C1 segment of cervical spinal cord (tissue), 14 donors: ENCODE data around the gene AFF2.

Source experiments
- DNase-seq, 14 donors: peaks; one replicate each; lab custom pipeline; 2025; lab: John Stamatoyannopoulos, UW

Gene AFF2

DNA sequence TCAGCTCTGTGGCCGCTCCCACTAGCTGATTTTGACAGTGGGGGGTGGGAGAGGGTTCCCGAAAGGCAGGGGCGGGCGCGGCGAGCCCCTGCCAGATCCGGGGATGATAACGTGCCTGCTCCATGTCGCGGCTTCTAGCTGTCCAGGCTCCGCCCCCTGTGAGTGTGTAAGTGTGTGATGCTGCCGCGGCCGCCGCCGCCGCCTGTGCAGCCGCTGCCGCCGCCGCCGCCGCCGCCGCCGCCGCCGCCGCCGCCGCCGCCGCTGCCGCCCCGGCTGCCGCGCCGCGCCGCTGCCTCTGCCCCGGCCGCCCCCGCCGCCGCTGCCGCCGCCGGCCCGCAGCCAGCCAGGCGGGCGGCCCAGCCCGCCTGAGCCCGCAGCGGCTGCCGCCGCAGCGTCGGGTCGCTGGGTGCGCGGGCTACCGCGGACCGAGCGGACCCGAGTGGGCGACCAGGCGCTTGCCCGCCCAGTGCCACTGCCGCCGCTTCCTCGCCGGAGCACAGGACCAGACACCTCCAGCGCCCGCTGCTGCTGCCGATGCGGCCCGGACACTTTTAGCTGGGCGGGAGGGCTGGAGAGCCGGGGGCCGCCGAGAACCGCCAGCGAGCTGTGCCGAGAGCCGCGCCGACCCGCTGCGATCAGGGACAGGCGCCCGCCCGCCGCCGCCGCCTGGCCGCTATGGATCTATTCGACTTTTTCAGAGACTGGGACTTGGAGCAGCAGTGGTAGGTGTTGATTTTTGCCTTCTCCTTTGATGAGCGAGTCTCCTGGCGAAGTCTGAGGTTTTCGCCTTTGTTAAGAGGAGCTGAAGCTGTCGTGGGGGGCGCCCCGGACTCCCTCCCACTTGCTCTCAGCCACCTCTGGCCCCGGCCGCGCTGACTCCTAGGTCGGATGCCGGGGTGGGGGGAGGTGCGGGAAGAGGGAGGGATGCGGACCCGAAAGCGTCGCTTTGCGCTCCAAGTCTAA, at the start of gene AFF2:
Gene AFF2, plus strand, starts transcription at position 195 of the 963 bp plus-strand sequence. Its CDS starts 481 bp downstream, at position 676.
- peak in 3 of 14 donors; percentile 2 to 10 (median 6) for DNase-seq

DNA sequence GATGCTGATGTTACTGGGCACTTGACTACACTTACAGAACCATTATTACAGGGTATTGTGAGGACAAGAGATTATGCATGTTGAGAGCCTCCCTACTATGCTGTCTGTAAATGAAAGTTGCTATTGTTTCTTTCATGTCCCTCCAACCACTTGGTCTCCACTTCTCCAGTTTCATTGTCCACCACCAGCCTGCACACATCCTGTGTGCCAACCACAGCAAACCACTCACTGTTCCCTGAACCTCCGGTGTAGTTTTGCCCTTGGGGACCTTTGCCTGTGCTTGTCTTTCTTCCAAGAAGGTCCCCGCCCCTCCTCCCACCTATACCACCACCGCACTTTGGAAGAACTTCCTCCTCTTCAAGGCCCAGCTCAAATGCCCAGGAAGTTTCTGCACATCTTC, 43.1 kb upstream of the AFF2 start:
- no peak for DNase-seq

DNA sequence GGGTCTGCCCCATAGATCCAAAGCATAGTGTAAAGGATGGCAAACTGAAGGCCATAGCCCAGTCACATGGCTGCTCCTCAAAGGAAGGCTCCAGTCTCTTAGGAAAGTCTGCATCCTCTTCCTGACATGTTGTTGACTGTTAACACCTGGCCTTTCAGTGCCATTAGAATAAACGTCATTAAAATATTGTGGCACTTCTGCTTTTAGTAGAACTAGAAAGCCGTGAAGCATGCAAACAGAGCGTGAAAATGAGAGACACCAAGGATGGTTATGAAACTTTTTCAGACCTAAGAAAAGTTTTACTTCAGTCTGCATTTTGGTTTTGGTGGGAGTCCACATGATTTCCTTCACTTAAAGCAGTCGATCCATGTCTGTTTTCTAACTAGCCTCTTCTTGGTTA, 41.1 kb upstream of the AFF2 start:
- DNase-seq: no peak

DNA sequence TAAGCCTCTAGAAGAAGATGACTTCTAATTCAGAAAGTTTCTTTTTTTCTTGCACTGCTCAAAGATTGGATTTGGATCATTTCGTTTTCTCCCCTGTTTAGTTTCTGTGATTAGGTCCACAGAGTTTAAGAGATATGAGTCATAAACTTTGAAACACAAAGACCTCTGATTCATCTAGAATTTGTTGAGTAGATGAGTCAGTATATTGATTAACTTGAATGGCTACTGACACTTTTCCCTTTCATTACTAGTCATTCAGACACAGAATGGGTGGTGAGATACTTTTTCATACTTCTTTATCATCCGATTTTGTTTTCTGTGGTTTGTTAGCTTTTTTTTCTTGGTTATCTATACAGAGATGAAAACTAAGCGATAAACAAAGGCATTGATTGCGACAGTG, 34.1 kb upstream of the AFF2 start:
- no peak for DNase-seq

DNA sequence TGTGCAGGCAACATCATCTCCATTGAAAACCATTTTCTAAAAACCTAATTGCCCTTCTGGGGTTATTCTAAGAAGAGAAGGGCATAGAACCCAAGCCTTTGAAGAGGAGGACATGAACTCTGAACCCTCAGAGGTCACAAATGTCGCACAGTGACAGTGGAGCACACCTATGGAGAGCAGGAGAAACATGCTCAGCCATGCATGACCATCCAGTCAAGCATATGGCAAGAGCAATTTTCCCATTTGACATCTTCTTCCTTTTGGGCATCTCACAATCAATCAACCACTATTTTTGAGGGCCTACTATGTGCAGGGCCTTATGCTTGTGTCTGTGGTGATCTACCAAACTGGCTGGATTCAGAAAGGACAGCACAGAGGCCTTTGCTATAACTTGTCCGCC, 30.1 kb upstream of the AFF2 start:
- no peak for DNase-seq

DNA sequence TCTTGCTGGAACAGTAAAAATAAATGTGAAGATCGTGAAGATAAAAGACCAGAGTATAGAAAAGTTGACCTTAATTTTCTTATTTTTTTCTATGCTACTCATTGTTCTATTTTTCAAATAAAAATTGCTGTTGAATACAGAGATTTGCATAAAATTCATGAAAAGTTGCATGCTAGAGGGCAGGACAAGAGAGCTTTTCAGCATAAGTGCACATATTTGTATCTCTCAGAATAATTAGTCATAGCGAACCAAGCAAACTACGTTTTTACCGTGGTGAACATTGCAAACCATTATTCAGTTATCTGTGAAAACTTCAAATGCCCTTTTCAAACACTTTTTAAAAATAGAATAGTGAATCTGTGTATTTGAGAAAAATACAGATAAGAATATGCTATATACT, 26.4 kb upstream of the AFF2 start:
- DNase-seq: no peak

DNA sequence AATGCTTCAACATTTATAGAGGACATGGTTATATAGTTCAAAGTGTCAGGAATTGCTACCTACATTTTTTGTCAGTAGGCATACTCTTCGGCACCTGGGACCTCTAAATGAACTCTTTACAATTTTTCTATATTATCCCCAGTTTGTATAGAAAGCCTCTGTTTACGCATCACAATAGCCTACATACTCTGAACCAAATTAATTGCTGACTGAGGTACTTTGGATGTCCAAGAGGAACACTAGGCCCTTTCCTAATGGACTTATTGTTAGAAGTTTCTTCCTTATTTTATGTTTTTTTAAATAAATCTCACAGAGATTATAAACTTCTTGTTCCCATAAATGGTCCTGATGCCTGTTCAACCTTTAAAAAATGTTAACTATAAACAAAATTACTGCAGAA, 8.4 kb upstream of the AFF2 start:
- no peak for DNase-seq

DNA sequence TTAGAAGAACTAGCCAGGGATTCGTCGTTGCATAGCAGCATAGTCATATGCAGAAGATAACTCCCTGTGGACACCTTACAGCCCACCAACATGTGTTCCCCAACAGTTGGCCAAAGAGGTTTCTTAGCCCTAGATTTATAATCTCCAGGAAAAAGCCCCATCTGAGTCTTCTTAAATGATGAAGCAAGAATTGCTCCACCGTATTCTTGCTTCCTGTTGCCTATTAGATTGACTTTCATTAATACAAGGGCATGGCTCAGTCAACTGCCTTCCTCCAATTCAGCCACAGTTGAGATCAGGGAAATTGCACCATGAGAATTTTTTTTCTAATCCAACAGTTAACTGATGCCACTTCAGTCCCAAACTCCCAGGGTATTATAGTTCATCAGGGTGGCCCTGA, 5.2 kb upstream of the AFF2 start:
- DNase-seq: no peak

DNA sequence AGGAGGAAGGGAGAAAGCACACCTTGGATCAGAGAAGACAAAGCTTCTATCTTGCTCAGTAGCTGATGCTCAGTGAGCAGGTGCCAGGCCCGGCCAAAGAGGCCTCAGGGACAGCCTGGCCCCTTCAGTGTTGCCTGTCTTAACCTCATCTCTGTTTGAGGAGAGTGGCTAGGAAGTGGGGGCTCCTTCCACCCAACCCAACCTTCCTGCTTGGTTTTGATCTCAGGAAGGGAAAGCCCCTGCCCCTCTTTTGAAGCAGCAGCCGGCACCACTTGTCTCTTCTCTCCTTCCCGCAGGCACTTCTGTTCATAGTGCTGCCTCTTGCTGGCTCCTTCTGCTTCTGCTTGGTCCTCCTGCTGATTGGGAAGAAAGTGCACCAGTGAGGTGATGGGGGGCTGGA, 2.4 kb upstream of the AFF2 start:
- DNase-seq: peak in 1 of 14 donors; percentile 33

DNA sequence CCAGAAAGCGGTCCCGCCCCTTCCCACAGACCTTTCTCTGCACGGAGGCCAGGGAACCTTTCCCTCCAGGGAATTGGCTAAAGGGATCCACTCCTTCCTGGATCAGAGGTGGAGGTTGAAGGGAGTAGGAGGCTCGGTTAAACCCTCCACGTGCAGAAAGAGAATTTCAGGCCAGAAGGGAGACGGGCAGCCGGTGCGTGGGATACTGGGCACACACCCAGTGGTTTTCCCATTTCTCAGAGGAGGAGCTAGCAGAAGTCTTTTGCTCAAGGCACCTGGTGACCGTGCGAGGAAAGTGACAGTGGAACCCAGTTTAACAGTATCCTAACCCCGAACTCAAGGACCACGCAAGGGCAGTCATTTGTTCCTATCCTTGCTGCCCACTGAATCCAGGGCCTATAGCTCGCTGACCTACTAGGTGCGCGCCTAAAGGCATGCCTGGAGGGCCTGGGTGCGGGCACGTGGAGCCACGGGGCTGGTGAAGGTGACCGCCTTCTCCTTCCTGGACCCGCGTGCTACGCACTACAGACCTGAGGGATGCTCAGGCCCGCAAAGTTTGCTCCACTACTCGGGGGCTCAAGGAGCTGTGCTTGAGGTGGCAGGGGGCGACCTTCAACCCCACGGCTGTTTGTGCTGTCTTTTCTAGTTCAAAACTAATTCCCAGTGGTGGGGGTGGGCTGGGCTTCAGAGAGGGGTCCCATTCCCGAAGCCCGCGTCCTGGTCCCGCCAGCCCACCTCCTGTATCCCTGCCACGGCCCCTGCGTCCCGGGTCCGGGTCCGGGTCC, 587 bp upstream of the AFF2 start:
- DNase-seq: peak in 1 of 14 donors; percentile 13

DNA sequence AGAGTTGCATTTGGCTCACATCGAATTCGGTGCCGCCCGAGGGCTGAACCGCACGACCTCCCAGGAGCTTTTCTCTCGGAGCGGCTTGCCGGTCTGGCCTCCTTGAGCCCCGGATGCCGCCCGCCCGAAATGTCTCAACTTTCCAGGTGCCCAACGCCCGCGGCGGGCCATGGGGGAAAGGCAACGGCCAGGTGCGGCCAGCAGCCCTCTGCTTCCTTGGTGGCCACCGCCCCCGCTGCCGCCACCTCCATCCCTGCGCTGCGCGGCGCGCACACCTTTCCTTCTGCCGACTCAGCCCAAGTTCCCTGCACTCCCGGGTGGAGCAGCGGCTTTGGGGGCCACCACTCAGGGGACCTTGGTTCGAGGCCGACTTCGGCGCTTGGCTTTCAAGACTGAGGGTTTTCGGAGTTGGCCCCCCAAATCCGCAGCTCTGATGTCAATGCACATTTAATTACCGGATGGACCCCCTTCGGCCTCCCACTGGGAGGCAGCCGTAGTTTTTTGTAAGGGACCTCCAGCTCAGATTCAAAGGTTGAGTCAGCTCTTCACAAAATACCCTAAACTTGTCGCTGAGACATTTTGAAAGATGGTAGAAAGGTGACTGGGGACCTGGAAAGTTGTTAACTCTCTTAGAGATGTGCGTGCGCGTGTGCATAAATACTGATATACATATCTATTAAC, 1.1 kb downstream of the AFF2 start:
- DNase-seq: peak in 1 of 14 donors; percentile 12

DNA sequence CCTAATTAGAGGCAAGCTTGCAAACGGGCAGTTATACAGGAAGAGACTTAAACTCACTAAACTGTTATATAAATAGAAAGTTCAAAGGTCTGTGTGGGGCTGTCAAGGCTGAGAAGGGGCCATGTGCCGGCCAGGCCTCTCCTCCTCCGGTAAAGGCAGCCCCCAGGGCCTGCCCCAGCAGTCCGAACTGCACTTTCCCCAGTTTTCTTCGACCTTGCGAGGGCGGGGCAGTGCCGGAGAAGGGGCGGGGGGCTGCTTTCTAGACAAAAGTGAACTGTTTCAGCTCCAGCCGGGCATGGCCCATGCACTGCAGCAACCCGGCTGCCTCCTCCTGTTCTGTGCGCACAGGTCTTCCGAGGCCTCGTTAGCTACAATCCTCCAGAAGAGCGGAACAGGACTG, 4.1 kb downstream of the AFF2 start:
- DNase-seq: no peak

DNA sequence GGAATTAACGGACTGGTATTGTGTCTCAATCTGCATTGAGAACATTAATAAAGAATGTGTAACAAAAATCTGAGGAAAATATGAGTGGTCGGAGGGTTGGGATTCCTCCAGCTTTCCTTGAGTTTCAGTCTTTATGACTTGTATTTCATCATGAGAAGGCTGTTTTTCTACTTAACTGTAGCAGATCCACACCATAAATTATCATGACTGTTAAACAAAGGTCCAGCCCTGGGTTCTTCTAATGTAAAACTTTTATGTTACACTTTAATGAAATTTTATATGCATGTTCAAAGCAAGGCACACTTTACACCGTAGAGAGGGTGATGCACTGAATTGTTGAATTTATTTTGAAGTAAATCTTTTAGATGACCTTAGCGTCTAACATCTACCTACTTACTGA, 7.0 kb downstream of the AFF2 start:
- DNase-seq: no peak

DNA sequence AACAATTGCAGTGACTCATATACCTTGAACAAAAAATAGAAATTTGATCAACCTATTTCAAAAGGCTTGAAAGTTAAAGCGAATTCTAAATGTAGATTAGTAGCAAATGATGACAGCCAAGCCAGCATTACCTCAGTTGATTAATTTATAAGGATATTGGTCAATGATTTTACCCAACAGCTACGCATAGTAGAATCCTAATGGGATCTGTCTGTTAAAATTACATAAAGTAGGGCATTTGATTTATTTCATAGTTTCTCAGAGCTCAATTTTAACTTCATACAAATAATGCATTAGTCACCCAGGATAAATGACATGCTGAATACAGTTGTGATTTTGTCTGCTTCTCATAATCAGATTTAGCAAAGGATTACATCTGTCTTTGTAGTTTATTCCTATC, 12.0 kb downstream of the AFF2 start:
- DNase-seq: no peak

DNA sequence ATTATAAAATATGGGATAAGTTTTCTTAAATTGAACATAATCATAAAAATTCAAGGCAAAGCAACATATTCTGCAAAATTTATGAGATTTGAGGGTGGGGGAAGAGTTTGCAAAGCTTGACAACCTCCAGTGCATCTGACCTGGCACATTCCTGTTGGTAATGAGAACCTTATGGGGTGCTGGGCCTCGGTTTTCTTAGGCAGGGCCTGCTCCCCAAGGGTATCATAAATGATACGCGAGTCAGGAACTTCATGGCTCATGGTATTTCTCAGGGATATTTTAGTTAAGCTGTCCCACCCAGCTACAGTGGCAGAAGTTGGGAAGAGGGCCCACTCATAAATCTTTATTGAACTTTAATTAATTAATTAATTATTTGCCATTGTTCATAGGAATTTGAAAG, 13.2 kb downstream of the AFF2 start:
- no peak for DNase-seq

DNA sequence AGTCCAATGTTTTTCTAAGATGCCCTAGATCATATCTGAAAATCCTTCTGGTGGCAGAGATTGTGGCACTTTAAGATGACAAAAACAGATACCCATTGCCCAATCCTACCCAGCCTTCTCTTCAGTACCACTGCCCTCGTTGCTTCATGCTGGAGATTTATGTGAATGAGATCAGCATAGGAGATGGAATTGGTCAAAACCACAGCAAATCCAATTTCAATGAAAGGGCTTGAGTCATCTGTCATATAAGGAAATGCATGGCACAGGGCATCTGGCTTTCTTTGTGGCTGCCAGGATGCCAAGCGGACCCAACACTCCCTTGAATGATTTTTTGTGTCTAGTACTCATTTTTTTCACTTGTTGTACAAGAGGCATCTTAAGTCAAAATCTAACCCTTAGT, 16.8 kb downstream of the AFF2 start:
- DNase-seq: no peak

DNA sequence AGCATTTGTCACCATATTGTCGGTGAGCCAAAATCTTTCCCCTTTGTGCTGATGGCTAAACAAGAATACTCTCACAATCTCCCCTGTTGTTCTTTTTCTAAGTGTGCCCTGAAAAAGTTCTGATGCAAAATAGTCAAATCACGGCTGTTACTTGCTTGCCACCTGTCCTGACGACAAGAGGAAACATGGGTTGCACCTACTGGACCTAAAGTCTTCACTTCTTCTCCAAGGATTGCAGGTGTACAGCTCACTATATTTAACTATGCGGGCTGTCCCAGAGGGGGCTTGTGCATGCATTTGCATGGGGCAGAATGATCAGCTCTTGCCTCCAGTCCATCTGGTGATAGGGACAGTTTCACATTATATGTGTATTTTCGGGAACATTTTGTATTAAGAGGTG, 21.6 kb downstream of the AFF2 start:
- no peak for DNase-seq

DNA sequence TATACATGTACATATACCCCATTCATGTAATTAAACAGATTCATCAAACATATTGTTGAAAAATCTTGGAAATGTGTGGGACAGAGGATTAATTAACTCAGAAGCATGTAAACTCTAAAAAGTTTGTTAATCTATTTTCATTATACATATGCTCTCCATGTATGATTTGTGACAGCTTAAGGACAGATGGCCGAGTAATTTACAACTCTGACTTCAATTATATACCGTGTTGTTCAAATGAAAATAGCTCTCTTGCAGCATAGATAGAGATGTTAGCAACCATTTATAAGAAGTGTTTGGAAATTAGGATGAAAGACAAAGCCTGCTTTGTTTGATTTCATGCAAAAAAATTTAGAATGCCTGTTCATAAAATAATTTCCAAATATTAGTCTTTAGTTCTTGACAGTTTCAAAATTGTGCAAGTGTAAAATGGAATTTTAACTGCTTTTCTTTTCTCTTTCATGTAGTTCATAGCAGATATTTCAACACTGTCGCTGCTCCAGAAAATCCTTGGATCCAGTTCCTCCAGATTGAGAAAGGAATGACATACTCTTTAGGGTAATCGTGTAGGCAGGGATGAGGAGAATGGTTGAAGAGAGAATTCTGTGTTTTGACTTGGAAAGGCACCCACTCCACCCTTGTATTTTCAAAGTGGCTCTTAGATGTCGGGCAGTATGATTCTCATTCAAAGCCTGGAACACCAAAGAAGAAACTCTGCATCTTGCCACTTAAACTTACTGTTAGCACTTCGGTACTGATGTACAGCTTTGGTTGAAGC, 23.1 kb downstream of the AFF2 start:
- no peak for DNase-seq

DNA sequence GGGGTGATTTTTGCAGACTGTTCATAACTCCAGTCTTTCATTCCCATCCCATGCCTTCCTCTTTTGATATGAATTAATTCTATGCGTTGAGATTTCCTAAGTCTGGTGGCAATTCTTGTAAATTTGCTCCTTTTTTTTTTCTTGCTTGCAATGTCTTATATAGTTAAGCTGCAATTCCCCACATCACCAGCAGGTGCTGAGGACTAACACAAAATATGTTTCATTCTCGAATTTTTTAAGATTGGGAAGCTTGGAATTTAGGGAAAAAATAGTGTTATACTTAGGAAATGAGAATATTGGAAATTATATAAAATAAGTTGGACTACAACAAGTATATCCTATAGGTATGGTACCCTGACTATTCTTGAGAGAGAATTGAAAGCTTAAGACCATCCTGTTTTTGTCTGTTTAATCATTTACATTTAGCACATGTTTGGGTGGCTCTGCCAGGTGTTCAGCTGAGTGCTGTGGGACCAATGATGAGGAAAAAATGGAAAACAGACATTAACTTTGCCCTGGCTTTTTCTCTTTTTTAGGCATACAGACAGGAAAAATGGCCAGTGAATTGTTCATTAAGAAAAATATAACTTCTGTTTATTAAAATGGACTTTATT, 30.2 kb downstream of the AFF2 start:
- DNase-seq: no peak

DNA sequence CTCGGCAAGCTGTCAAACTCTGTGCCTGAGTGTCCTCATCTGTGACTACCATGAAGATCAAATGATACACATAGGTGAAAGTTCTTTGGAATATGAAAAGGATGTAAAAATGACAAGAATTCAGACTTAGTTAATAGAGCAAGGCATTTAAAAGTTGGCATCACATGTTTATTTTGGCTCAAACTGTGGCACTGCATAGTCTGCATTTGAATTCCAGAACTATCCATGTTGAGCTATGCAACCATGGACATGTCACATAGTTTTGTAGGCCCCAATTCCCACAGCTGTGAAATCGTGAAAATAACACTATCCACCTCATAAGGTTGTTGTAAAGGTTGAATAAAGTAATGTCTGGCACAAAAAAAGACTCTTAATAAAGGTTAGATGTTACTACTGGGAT, 33.9 kb downstream of the AFF2 start:
- no peak for DNase-seq

DNA sequence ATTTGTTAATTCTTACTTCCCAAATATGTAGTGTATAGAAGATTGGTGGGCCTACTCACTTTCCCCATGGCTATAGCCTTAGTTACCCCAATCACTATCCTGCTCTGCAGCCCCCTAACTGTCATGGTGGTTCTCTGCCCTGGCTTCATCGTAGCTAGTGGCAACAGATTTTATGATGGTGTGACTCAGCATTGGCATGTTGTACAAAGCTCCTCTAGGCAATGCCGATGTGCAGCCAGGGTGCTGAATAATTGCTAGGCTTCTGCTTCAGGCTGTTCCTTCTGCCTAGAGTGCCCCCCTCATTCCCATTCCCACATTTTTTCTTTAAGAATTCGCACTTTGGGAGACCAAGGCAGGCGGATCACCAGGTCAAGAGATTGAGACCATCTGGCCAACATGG, 35.2 kb downstream of the AFF2 start:
- no peak for DNase-seq
